Measurements from ENCODE around the gene TRAPPC14. TPM values are rescaled to one million over a fixed set of nuclear protein-coding genes. Genes with fewer than 3 reads are reported as not detected.
"Not testable (repeated sequence)": the region's sequence is repeated elsewhere in the genome, so short reads cannot be mapped to it uniquely, and the experiment has no call there.

The TRAPPC14 gene
- total RNA-seq, 4 donors from 2014 or later = 6.9 to 36.9 (median 12.7) TPM

DNA sequence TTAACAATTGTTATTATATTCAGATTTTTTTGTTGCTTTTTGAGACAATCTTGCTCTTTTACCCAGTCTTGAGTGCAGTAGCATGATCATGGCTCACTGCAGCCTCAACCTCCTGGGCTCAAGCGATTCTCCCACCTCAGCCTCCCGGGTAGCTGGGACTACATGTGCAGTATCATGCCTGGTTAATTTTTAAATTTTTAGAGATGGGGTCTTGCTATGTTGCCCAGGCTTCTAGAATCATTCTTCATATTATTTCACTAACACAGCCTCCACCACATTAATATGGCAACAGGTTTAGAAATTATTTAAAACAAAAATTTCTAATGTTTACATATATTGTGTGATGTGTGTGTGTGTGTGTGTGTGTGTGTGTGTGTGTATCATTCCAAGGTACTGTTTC, 11.2 kb downstream of the TRAPPC14 start:
- H3K27ac ChIP-seq = no peak overlapping the region
- H3K4me3 ChIP-seq = no peak overlapping the region
- no peaks in the 10 kb centered on the region for H3K9me3 ChIP-seq
- 97 to 98% methylated on average over 2 of the region's 2 CpGs for WGBS, 2 donors
- H3K36me3 ChIP-seq = peaks cover 0 to 17% (median 0%) of the 10 kb centered on the region in 3 donors
- DNase-seq (ENCODE audit: low spot score in 2 of 2) = no peak
- peaks cover 0 to 30% (median 9%) of the 10 kb centered on the region in 4 donors for H3K4me1 ChIP-seq
- TF ChIP-seq POLR2A (IDR thresholded peaks at IDR 0.05) (no peak), EP300 (IDR thresholded peaks at IDR 0.05) (no peak)
- TF ChIP-seq, protein P1, sequence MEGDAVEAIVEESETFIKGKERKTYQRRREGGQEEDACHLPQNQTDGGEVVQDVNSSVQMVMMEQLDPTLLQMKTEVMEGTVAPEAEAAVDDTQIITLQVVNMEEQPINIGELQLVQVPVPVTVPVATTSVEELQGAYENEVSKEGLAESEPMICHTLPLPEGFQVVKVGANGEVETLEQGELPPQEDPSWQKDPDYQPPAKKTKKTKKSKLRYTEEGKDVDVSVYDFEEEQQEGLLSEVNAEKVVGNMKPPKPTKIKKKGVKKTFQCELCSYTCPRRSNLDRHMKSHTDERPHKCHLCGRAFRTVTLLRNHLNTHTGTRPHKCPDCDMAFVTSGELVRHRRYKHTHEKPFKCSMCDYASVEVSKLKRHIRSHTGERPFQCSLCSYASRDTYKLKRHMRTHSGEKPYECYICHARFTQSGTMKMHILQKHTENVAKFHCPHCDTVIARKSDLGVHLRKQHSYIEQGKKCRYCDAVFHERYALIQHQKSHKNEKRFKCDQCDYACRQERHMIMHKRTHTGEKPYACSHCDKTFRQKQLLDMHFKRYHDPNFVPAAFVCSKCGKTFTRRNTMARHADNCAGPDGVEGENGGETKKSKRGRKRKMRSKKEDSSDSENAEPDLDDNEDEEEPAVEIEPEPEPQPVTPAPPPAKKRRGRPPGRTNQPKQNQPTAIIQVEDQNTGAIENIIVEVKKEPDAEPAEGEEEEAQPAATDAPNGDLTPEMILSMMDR (IDR thresholded peaks at IDR 0.05) = no peak
- no peaks in the 10 kb centered on the region for H3K27me3 ChIP-seq

DNA sequence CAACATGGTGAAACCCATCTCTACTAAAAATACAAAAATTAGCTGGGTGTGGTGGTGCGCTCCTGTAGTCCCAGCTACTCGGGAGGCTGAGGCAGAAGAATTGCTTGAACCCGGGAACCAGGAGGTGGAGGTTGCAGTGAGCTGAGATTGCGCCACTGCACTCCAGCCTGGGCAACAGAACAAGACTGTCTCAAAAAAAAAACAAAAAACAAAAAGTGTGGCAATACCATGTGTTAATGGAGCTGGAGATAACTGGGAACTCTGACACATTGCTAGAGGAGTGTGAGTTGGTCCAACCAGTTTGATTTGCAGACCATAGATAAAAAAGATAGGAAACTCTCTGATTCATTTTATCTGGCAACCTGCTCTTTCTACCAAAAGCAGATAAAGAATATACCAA, 12.2 kb downstream of the TRAPPC14 start:
- not testable (repeated sequence) for H3K9me3 ChIP-seq; H3K4me3 ChIP-seq; H3K27ac ChIP-seq; DNase-seq (ENCODE audit: low spot score in 2 of 2); H3K36me3 ChIP-seq; H3K27me3 ChIP-seq
- WGBS, 2 donors = 75 to 92% methylated on average over 4 of the region's 4 CpGs
- H3K4me1 ChIP-seq = peaks cover 0 to 24% (median 9%) of the 10 kb centered on the region in 4 donors

DNA sequence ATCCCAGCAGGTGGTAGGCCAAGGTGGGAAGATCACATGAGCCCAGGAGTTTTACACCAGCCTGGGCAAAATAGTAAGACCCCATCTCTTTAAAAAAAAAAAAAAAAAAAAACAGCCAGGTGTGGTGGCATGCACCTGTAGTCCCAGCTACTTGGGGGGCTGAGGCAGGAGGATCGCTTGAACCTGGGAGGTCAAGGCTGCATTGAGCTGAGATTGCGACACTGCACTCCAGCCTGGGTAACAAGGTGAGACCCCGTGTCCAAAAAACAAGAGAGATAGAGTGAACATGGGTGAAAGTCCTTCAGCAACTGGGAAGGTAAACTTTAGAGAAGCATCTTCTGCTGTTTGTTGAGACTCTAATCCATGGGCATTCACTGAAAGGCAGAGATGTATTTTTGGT, 16.1 kb downstream of the TRAPPC14 start:
- Histone ChIP-seq H3K4me3 (no peak overlapping the region), H3K4me1 (no peaks in the 10 kb centered on the region), H3K9me3 (no peaks in the 10 kb centered on the region), H3K27me3 (no peaks in the 10 kb centered on the region), H3K36me3 (no peaks in the 10 kb centered on the region), H3K27ac (no peak overlapping the region)
- no peak for DNase-seq (ENCODE audit: low spot score in 2 of 2)
- TF ChIP-seq, protein P1 (IDR thresholded peaks at IDR 0.05) = no peak
- TF ChIP-seq EP300 (IDR thresholded peaks at IDR 0.05) = no peak
- no peak for TF ChIP-seq POLR2A (IDR thresholded peaks at IDR 0.05)
- WGBS, 2 donors = 93 to 94% methylated on average over 3 of the region's 3 CpGs

DNA sequence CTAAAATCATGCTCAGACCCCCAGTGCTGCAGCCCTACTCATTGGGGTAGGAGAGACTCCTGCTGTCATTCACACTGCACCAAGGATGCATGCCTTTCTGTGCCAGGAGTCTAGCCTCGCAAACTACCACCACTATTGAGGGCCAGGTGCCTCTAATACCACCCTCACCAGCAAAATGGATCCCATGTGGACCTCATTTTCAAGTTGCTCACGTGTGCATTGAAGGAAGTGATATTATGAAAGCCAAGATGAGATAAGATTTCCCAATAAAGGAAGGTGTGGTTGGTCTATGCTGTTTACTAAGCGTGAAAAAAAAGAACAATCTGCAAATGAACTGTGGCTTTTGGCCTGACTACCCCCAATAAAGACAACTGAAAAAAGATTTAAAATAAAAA, 17.0 kb downstream of the TRAPPC14 start:
- Histone ChIP-seq H3K4me1 (no peaks in the 10 kb centered on the region), H3K36me3 (no peaks in the 10 kb centered on the region), H3K27me3 (no peaks in the 10 kb centered on the region), H3K9me3 (no peaks in the 10 kb centered on the region), H3K27ac (no peak overlapping the region), H3K4me3 (no peak overlapping the region)
- no peak for DNase-seq (ENCODE audit: low spot score in 2 of 2)
- WGBS, 2 donors = 54 to 70% methylated on average over 3 of the region's 3 CpGs
- TF ChIP-seq EP300 (IDR thresholded peaks at IDR 0.05) (no peak), POLR2A (IDR thresholded peaks at IDR 0.05) (no peak)
- TF ChIP-seq, protein P1 (IDR thresholded peaks at IDR 0.05) = no peak

DNA sequence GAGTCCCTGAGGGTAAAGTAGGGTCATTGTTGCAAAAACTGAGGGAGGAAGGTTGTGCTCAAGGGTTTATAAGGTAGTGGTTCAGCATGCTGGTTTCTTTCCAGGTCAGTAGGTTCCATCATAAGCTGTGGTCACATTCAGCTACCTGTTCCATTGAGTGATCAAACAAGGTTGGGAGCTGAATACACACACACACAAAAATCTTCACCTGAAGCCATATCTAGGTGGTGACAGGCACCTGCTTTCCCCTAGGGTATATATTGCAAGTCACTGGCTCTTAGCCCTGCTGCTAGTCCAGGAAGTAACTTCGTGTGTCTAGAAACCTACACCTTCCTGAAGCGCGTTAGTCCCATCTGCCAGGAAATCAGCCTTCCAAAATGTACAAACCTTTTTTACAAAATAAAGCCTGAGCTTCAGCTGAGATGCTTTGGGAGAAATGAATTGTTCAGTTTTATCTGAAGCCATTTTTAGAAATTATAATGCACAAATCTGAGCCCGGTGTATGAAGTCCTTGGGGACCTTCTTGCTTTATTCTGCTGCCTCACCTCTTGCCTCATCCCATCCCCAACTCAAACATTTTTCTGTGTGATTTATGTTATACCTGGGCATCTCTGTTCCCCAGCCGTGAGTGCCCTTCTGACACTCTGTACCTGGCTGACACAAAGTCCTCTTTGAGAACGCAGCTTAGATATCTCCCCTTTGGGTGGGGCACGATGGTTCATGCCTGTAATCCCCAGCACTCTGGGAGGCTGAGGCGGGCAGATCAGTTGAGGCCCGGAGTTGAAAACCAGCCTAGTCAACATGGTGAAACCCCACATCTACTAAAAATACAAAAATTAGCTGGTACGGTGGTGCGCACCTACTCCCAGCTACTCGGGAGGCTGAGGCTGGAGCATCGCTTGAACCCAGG, 20.4 kb downstream of the TRAPPC14 start:
- Histone ChIP-seq H3K9me3 (no peaks in the 10 kb centered on the region), H3K4me1 (peaks cover 0 to 3% (median 0%) of the 10 kb centered on the region in 4 donors), H3K36me3 (no peaks in the 10 kb centered on the region), H3K27me3 (no peaks in the 10 kb centered on the region), H3K4me3 (no peak overlapping the region), H3K27ac (no peak overlapping the region)
- WGBS, 2 donors = 83 to 87% methylated on average over 13 of the region's 13 CpGs
- DNase-seq (ENCODE audit: low spot score in 2 of 2) = no peak
- TF ChIP-seq POLR2A (IDR thresholded peaks at IDR 0.05) (no peak), EP300 (IDR thresholded peaks at IDR 0.05) (no peak)
- TF ChIP-seq, protein P1 (IDR thresholded peaks at IDR 0.05) = no peak

Measured in tibial nerve (tissue), 4 donors.